Effector memory CD8-positive, alpha-beta T cell (primary cell): ENCODE data around the gene HOOK2.

Experiments
- ATAC-seq: fragments of 150-1000 bp; cut with Tn5 transposase; replicated peaks from 2 replicates; pipeline ENCODE4 v1.10.0; 2021; ENCODE audit warnings: mild to moderate bottlenecking, moderate library complexity
- DNase-seq, 3 experiments: peaks; one replicate each; pipeline ENCODE4 v3.0.0; 2021
- H3K27ac Mint-ChIP-seq, 2 donors: one replicate each; pipeline ENCODE4 v1.8.0; 2022; ENCODE audit warnings: mild to moderate bottlenecking in 2 of 2, mixed read lengths in 2 of 2, moderate library complexity in 2 of 2
- H3K27me3 Mint-ChIP-seq, 2 donors: one replicate each; pipeline ENCODE4 v1.8.0; 2022; ENCODE audit warnings: mixed read lengths in 2 of 2
- H3K36me3 Mint-ChIP-seq: one replicate; pipeline ENCODE4 v1.8.0; 2022; ENCODE audit warnings: mild to moderate bottlenecking, moderate library complexity, mixed read lengths; ENCODE audit not compliant: insufficient read depth
- H3K4me1 Mint-ChIP-seq, 2 donors: one replicate each; pipeline ENCODE4 v1.8.0; 2022; ENCODE audit warnings: low read depth in 2 of 2, mixed read lengths in 2 of 2
- H3K4me3 Mint-ChIP-seq, 2 donors: one replicate each; pipeline ENCODE4 v1.8.0; 2022; ENCODE audit warnings: mild to moderate bottlenecking in 2 of 2, mixed read lengths in 2 of 2, moderate library complexity in 2 of 2
- H3K9me3 Mint-ChIP-seq, 2 donors: one replicate each; pipeline ENCODE4 v1.8.0; 2022; ENCODE audit warnings: mixed read lengths in 2 of 2

HOOK2 gene

GRCh38 chr19:12783849-12784393 is 8.6 kb upstream of the HOOK2 start:
- Mint-ChIP-seq H3K36me3 (peaks cover 8% of the 10 kb centered on the region), H3K27ac (no peak overlapping the region), H3K4me3 (peak overlapping the region; percentile 40 to 65), H3K9me3 (no peaks in the 10 kb centered on the region), H3K4me1 (peaks cover 12 to 16% of the 10 kb centered on the region in 2 donors), H3K27me3 (no peaks in the 10 kb centered on the region)
- no peak for DNase-seq
- ATAC-seq = no peak

- no peaks in the 10 kb centered on the region for H3K27me3 Mint-ChIP-seq
Observed at GRCh38 chr19:12783291-12783848, 8.0 kb upstream of the HOOK2 start.

GRCh38 chr19:12782424-12783290 is 7.3 kb upstream of the HOOK2 start:
- peaks cover 6% of the 10 kb centered on the region for H3K36me3 Mint-ChIP-seq
- peaks cover 15 to 22% of the 10 kb centered on the region in 2 donors for H3K4me1 Mint-ChIP-seq
- ATAC-seq (no peak), DNase-seq (peak; percentile 90 to 91 (median 91))
- H3K27me3 Mint-ChIP-seq = no peaks in the 10 kb centered on the region
- no peaks in the 10 kb centered on the region for H3K9me3 Mint-ChIP-seq
- H3K4me3 Mint-ChIP-seq = peak overlapping the region; percentile 65 to 79
- peak overlapping the region in 1 of 2 donors; percentile 88 for H3K27ac Mint-ChIP-seq

More at GRCh38 chr19:12783291-12783848, 8.0 kb upstream of the HOOK2 start:
- DNase-seq (no peak), ATAC-seq (no peak)
- H3K4me3 Mint-ChIP-seq = peak overlapping the region; percentile 40 to 65
- no peaks in the 10 kb centered on the region for H3K9me3 Mint-ChIP-seq
- no peak overlapping the region for H3K27ac Mint-ChIP-seq
- H3K36me3 Mint-ChIP-seq = peaks cover 6% of the 10 kb centered on the region
- peaks cover 12 to 19% of the 10 kb centered on the region in 2 donors for H3K4me1 Mint-ChIP-seq

GRCh38 chr19:12782174-12782423 is 6.7 kb upstream of the HOOK2 start:
- Mint-ChIP-seq H3K4me1 (peaks cover 15 to 24% of the 10 kb centered on the region in 2 donors), H3K27me3 (no peaks in the 10 kb centered on the region), H3K36me3 (peaks cover 11% of the 10 kb centered on the region), H3K4me3 (peak overlapping the region; percentile 65 to 79), H3K27ac (peak overlapping the region in 1 of 2 donors; percentile 88), H3K9me3 (no peaks in the 10 kb centered on the region)
- ATAC-seq (peak; percentile 72), DNase-seq (no peak)

GRCh38 chr19:12779162-12779993 is 4.0 kb upstream of the HOOK2 start:
- DNase-seq (no peak), ATAC-seq (no peak)
- Mint-ChIP-seq H3K36me3 (peaks cover 12% of the 10 kb centered on the region), H3K4me3 (peak overlapping the region; percentile 42 to 84), H3K27me3 (no peaks in the 10 kb centered on the region), H3K27ac (peak overlapping the region in 1 of 2 donors; percentile 87), H3K4me1 (peaks cover 15 to 26% of the 10 kb centered on the region in 2 donors), H3K9me3 (no peaks in the 10 kb centered on the region)

- no peak for DNase-seq
- Mint-ChIP-seq H3K27ac (peak overlapping the region; percentile 87 to 89), H3K4me3 (peak overlapping the region; percentile 84 to 88), H3K36me3 (peaks cover 12% of the 10 kb centered on the region), H3K9me3 (no peaks in the 10 kb centered on the region), H3K27me3 (no peaks in the 10 kb centered on the region), H3K4me1 (peaks cover 15 to 26% of the 10 kb centered on the region in 2 donors)
- no peak for ATAC-seq
Observed at GRCh38 chr19:12778905-12779161, 3.5 kb upstream of the HOOK2 start.

- Mint-ChIP-seq H3K27ac (peak overlapping the region; percentile 87 to 89), H3K9me3 (no peaks in the 10 kb centered on the region), H3K27me3 (no peaks in the 10 kb centered on the region), H3K36me3 (peaks cover 12% of the 10 kb centered on the region), H3K4me1 (peaks cover 16 to 23% of the 10 kb centered on the region in 2 donors), H3K4me3 (peak overlapping the region; percentile 84 to 88)
- no peak for DNase-seq
- no peak for ATAC-seq
Observed at GRCh38 chr19:12778017-12778904, 2.9 kb upstream of the HOOK2 start.

GRCh38 chr19:12777217-12778016 is 2.1 kb upstream of the HOOK2 start:
- ATAC-seq = peak; percentile 11
- no peaks in the 10 kb centered on the region for H3K27me3 Mint-ChIP-seq
- DNase-seq = peak; percentile 74 to 81 (median 80)
- peak overlapping the region; percentile 84 to 88 for H3K4me3 Mint-ChIP-seq
- peaks cover 17 to 23% of the 10 kb centered on the region in 2 donors for H3K4me1 Mint-ChIP-seq
- peak overlapping the region; percentile 87 to 89 for H3K27ac Mint-ChIP-seq
- peaks cover 12% of the 10 kb centered on the region for H3K36me3 Mint-ChIP-seq
- no peaks in the 10 kb centered on the region for H3K9me3 Mint-ChIP-seq

- H3K27ac Mint-ChIP-seq = no peak overlapping the region
- ATAC-seq (no peak), DNase-seq (no peak)
- H3K9me3 Mint-ChIP-seq = no peaks in the 10 kb centered on the region
- peak overlapping the region in 1 of 2 donors; percentile 32 for H3K4me3 Mint-ChIP-seq
- H3K27me3 Mint-ChIP-seq = no peaks in the 10 kb centered on the region
- peaks cover 10% of the 10 kb centered on the region for H3K36me3 Mint-ChIP-seq
- peaks cover 10 to 12% of the 10 kb centered on the region in 2 donors for H3K4me1 Mint-ChIP-seq
Observed at GRCh38 chr19:12773571-12773970, 1.8 kb downstream of the HOOK2 start.

GRCh38 chr19:12772323-12772722 is 3.0 kb downstream of the HOOK2 start:
- DNase-seq (no peak), ATAC-seq (no peak)
- Mint-ChIP-seq H3K27me3 (no peaks in the 10 kb centered on the region), H3K36me3 (peaks cover 7% of the 10 kb centered on the region), H3K27ac (no peak overlapping the region), H3K4me1 (peaks cover 4 to 5% of the 10 kb centered on the region in 2 donors), H3K4me3 (no peak overlapping the region), H3K9me3 (no peaks in the 10 kb centered on the region)

- DNase-seq = no peak
- ATAC-seq = no peak
- no peaks in the 10 kb centered on the region for H3K9me3 Mint-ChIP-seq
- no peak overlapping the region for H3K27ac Mint-ChIP-seq
- H3K4me3 Mint-ChIP-seq = no peak overlapping the region
- H3K36me3 Mint-ChIP-seq = peaks cover 4% of the 10 kb centered on the region
- peaks cover 7 to 8% of the 10 kb centered on the region in 2 donors for H3K4me1 Mint-ChIP-seq
- no peaks in the 10 kb centered on the region for H3K27me3 Mint-ChIP-seq
Observed at GRCh38 chr19:12770922-12771321, 4.4 kb downstream of the HOOK2 start.

GRCh38 chr19:12769689-12770088 is 5.7 kb downstream of the HOOK2 start:
- peak overlapping the region; percentile 3 to 52 for H3K4me3 Mint-ChIP-seq
- no peaks in the 10 kb centered on the region for H3K27me3 Mint-ChIP-seq
- ATAC-seq (peak; percentile 87), DNase-seq (peak in 2 of 3 experiments; percentile 27 to 36)
- H3K9me3 Mint-ChIP-seq = no peaks in the 10 kb centered on the region
- peaks cover 7 to 9% of the 10 kb centered on the region in 2 donors for H3K4me1 Mint-ChIP-seq
- no peak overlapping the region for H3K27ac Mint-ChIP-seq
- H3K36me3 Mint-ChIP-seq = peaks cover 4% of the 10 kb centered on the region
